Esophagus squamous epithelium (tissue), 4 donors: ENCODE results near the gene CD209.

Experiments
- POLR2A ChIP-seq, 4 donors: fragments of 450-650 bp; IDR thresholded peaks; one replicate each; pipeline ENCODE4 v1.6.1; 2017; ENCODE audit warnings: antibody characterized with exemption in 4 of 4, mild to moderate bottlenecking in 4 of 4, moderate library complexity in 3 of 4
- TF ChIP-seq, protein P1 (sequence below), 6 experiments: fragments of 450-650 bp in 4 of 6; fragments of 200-600 bp in 2 of 6; sonication (generic) in 2 of 6; IDR thresholded peaks; one replicate each; pipeline ENCODE4 v1.5.1; 2016 to 2019; ENCODE audit warnings: antibody characterized with exemption in 6 of 6, mild to moderate bottlenecking in 4 of 6, moderate library complexity in 4 of 6

DNA sequence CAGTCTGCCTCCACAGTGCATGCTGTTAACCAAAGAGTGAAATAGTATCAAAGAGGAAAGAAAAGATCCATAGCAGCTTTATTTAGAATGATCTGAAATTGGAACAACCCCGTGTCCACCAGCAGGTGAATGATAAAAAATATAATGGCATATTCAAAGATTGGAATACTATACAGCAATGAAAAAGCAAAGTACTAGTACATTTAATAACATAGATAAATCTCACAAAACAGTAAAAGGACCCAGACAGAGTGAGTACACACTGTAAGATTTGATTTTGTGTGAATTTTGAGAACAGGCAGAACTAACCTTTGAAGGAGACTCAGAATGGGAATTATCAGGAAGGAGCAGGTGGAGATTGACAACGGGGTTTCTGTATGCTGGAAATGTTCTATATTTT lies 837 bp upstream of the CD209 start:
- no peak for TF ChIP-seq POLR2A (IDR thresholded peaks at IDR 0.05)
- TF ChIP-seq, protein P1, sequence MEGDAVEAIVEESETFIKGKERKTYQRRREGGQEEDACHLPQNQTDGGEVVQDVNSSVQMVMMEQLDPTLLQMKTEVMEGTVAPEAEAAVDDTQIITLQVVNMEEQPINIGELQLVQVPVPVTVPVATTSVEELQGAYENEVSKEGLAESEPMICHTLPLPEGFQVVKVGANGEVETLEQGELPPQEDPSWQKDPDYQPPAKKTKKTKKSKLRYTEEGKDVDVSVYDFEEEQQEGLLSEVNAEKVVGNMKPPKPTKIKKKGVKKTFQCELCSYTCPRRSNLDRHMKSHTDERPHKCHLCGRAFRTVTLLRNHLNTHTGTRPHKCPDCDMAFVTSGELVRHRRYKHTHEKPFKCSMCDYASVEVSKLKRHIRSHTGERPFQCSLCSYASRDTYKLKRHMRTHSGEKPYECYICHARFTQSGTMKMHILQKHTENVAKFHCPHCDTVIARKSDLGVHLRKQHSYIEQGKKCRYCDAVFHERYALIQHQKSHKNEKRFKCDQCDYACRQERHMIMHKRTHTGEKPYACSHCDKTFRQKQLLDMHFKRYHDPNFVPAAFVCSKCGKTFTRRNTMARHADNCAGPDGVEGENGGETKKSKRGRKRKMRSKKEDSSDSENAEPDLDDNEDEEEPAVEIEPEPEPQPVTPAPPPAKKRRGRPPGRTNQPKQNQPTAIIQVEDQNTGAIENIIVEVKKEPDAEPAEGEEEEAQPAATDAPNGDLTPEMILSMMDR (IDR thresholded peaks at IDR 0.05) = no peak
